Measurements from ENCODE around the gene PCDH12.

- TF ChIP-seq POLR2A (IDR thresholded peaks at IDR 0.05; ENCODE audit: low read length) (no peak), GATA1 (IDR thresholded peaks at IDR 0.05; ENCODE audit: low read depth, low read length) (no peak)
Measured at GRCh38 chr5:141950207-141951005, 7.6 kb downstream of the PCDH12 start.

Data from erythroblast (primary cell).